WTC11 (cell line): ENCODE data around the gene PRKG2. TPM values are rescaled to one million over a fixed set of nuclear protein-coding genes. Genes with fewer than 3 reads are reported as not detected.

Experiments used
- ATAC-seq: fragments of 200-7000 bp; cut with Tn5 transposase; 2 replicates; pipeline ENCODE4 v1.10.0; 2021; ENCODE audit warnings: mild to moderate bottlenecking, moderate library complexity
- CTCF ChIA-PET: fragments of 300-600 bp; sonication (Branson Sonifier 250); formaldehyde crosslinking; loops from one replicate; lab custom pipeline; 2021; ENCODE audit warnings: antibody characterized with exemption; lab: Charles Lee
- POLR2A ChIA-PET: fragments of 350-600 bp; sonication (Branson Sonifier 250); formaldehyde crosslinking; loops from one replicate; lab custom pipeline; 2021; ENCODE audit warnings: antibody characterized with exemption; lab: Charles Lee
- DNase-seq: peaks from one replicate; pipeline ENCODE4 v3.0.0; 2021; ENCODE audit warnings: low spot score
- H3K27ac Mint-ChIP-seq: 2 replicates; pipeline ENCODE4 v1.8.0; 2021; ENCODE audit warnings: mixed read lengths
- H3K27me3 Mint-ChIP-seq: 2 replicates; pipeline ENCODE4 v1.8.0; 2021; ENCODE audit warnings: low read depth, mild to moderate bottlenecking, moderate library complexity, mixed read lengths
- H3K36me3 Mint-ChIP-seq: 2 replicates; pipeline ENCODE4 v1.8.0; 2021; ENCODE audit warnings: mixed read lengths
- H3K4me1 Mint-ChIP-seq: 2 replicates; pipeline ENCODE4 v1.8.0; 2022; ENCODE audit warnings: mixed read lengths
- H3K4me3 Mint-ChIP-seq: 2 replicates; pipeline ENCODE4 v1.8.0; 2021; ENCODE audit warnings: mild to moderate bottlenecking, moderate library complexity, mixed read lengths
- H3K9me3 Mint-ChIP-seq: 2 replicates; pipeline ENCODE4 v1.8.0; 2021; ENCODE audit warnings: mixed read lengths
- ATF3 ChIP-seq: sonication (generic); formaldehyde crosslinking; conservative IDR thresholded peaks from 2 replicates; pipeline ENCODE4 v1.8.1; 2022; ENCODE audit warnings: mild to moderate bottlenecking, missing genetic modification reagents
- ELF4 ChIP-seq: sonication (generic); formaldehyde crosslinking; IDR thresholded peaks from 2 replicates; pipeline ENCODE4 v1.8.1; 2022; ENCODE audit warnings: low read depth, mild to moderate bottlenecking, moderate library complexity, missing genetic modification reagents
- ETV6 ChIP-seq: sonication (generic); formaldehyde crosslinking; IDR thresholded peaks from 2 replicates; pipeline ENCODE4 v1.8.1; 2022; ENCODE audit warnings: mild to moderate bottlenecking, missing genetic modification reagents
- FOXP1 ChIP-seq: sonication (generic); formaldehyde crosslinking; IDR thresholded peaks from 2 replicates; pipeline ENCODE4 v1.8.0; 2022; ENCODE audit warnings: missing genetic modification reagents, mild to moderate bottlenecking, moderate library complexity, borderline replicate concordance
- GABPB1 ChIP-seq: sonication (generic); formaldehyde crosslinking; IDR thresholded peaks from 2 replicates; pipeline ENCODE4 v1.8.1; 2023; ENCODE audit warnings: mild to moderate bottlenecking, missing genetic modification reagents
- HMGA2 ChIP-seq: fragments of 250-450 bp; sonication (Bioruptor Pico); IDR thresholded peaks from 2 replicates; pipeline ENCODE4 v1.4.0; 2021; ENCODE audit warnings: mild to moderate bottlenecking, moderate library complexity
- IRF2 ChIP-seq: sonication (generic); formaldehyde crosslinking; IDR thresholded peaks from 2 replicates; pipeline ENCODE4 v1.8.0; 2022; ENCODE audit warnings: low read depth, missing genetic modification reagents, borderline replicate concordance
- JAZF1 ChIP-seq: fragments of 250-450 bp; sonication (Bioruptor Pico); IDR thresholded peaks from 2 replicates; pipeline ENCODE4 v1.9.0; 2021; ENCODE audit warnings: moderate library complexity, mild to moderate bottlenecking, inconsistent platforms
- MXD4 ChIP-seq: fragments of 250-450 bp; sonication (Bioruptor Pico); IDR thresholded peaks from 2 replicates; pipeline ENCODE4 v1.8.0; 2021; ENCODE audit warnings: mild to moderate bottlenecking, moderate library complexity, borderline replicate concordance
- NFYB ChIP-seq: sonication (generic); formaldehyde crosslinking; conservative IDR thresholded peaks from 2 replicates; pipeline ENCODE4 v1.8.0; 2022; ENCODE audit warnings: low read depth, missing genetic modification reagents
- NR2C2 ChIP-seq: sonication (generic); formaldehyde crosslinking; IDR thresholded peaks from 2 replicates; pipeline ENCODE4 v1.8.0; 2022; ENCODE audit warnings: mild to moderate bottlenecking, missing genetic modification reagents
- STAT6 ChIP-seq: sonication (generic); formaldehyde crosslinking; conservative IDR thresholded peaks from 2 replicates; pipeline ENCODE4 v1.8.1; 2023; ENCODE audit warnings: mild to moderate bottlenecking, low read depth, missing genetic modification reagents, moderate library complexity
- TEAD1 ChIP-seq: sonication (generic); formaldehyde crosslinking; IDR thresholded peaks from 2 replicates; pipeline ENCODE4 v1.8.0; 2022; ENCODE audit warnings: mild to moderate bottlenecking, missing genetic modification reagents
- TP53 ChIP-seq: sonication (generic); formaldehyde crosslinking; IDR thresholded peaks from 2 replicates; pipeline ENCODE4 v1.8.1; 2023; ENCODE audit warnings: mild to moderate bottlenecking, missing genetic modification reagents
- ZBTB43 ChIP-seq: sonication (generic); formaldehyde crosslinking; IDR thresholded peaks from 2 replicates; pipeline ENCODE4 v1.8.1; 2023; ENCODE audit warnings: mild to moderate bottlenecking, missing genetic modification reagents
- ZMAT4 ChIP-seq: fragments of 250-450 bp; sonication (Bioruptor Pico); IDR thresholded peaks from 2 replicates; pipeline ENCODE4 v1.9.0; 2021; ENCODE audit warnings: mild to moderate bottlenecking
- ZNF121 ChIP-seq: sonication (generic); formaldehyde crosslinking; IDR thresholded peaks from 2 replicates; pipeline ENCODE4 v1.8.0; 2023; ENCODE audit warnings: missing genetic modification reagents
- ZNF281 ChIP-seq: sonication (generic); formaldehyde crosslinking; IDR thresholded peaks from 2 replicates; pipeline ENCODE4 v1.8.0; 2023; ENCODE audit warnings: mild to moderate bottlenecking, missing genetic modification reagents
- ZNF396 ChIP-seq: fragments of 250-450 bp; sonication (Bioruptor Pico); IDR thresholded peaks from 2 replicates; pipeline ENCODE4 v1.8.0; 2021; ENCODE audit warnings: mild to moderate bottlenecking, moderate library complexity, borderline replicate concordance
- ZNF425 ChIP-seq: fragments of 250-450 bp; sonication (Bioruptor Pico); conservative IDR thresholded peaks from 2 replicates; pipeline ENCODE4 v1.9.0; 2021; ENCODE audit warnings: mild to moderate bottlenecking
- total RNA-seq: library from RNA; stranded (reverse); gene quantifications from 3 replicates; pipeline ENCODE4 v1.2.3, GENCODE V29; 2021
- TF ChIP-seq, protein P1 (sequence below): fragments of 250-450 bp; sonication (Bioruptor Pico); IDR thresholded peaks from 2 replicates; pipeline ENCODE4 v1.9.0; 2021; ENCODE audit warnings: moderate library complexity, mild to moderate bottlenecking, inconsistent platforms, borderline replicate concordance
- TF ChIP-seq, protein P2 (sequence below): sonication (generic); formaldehyde crosslinking; IDR thresholded peaks from 2 replicates; pipeline ENCODE4 v1.8.1; 2022; ENCODE audit warnings: mild to moderate bottlenecking, missing genetic modification reagents, moderate library complexity, borderline replicate concordance

Gene PRKG2
- total RNA-seq, 1 experiment from 2014 or later: 2.7 TPM

DNA sequence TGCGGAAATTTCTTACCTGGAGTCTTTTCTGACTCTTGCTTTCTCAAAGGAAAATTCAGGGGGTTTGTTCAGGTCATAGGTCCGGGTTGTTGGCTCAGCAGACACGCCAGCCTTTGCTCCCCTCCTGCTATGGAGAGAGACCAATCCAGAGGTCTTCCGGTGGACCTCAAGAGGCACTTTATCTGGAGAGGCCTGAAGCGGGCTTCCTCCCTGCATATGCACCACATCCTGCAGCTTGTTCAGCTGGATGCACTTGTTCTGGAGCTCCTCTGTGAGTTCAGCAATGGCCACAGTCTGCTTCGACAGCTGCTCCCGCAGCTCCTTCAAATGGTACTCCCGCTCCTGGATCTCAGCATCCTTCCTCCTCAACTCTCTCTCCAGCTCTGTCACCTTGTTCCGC, 10.5 kb downstream of the PRKG2 start:
- no peak overlapping the region for H3K4me3 Mint-ChIP-seq
- no peak overlapping the region for H3K27ac Mint-ChIP-seq
- no peak for TF ChIP-seq NFYB (CRISPR knock-in tag)
- no peak for TF ChIP-seq JAZF1
- no peak for TF ChIP-seq STAT6 (CRISPR knock-in tag)
- TF ChIP-seq ELF4 (CRISPR knock-in tag): no peak
- no peak for TF ChIP-seq ZNF425 (CRISPR knock-in tag)
- TF ChIP-seq, protein P1, sequence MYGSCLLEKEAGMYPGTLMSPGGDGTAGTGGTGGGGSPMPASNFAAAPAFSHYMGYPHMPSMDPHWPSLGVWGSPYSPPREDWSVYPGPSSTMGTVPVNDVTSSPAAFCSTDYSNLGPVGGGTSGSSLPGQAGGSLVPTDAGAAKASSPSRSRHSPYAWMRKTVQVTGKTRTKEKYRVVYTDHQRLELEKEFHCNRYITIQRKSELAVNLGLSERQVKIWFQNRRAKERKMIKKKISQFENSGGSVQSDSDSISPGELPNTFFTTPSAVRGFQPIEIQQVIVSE (CRISPR knock-in tag): no peak
- TF ChIP-seq, protein P2, sequence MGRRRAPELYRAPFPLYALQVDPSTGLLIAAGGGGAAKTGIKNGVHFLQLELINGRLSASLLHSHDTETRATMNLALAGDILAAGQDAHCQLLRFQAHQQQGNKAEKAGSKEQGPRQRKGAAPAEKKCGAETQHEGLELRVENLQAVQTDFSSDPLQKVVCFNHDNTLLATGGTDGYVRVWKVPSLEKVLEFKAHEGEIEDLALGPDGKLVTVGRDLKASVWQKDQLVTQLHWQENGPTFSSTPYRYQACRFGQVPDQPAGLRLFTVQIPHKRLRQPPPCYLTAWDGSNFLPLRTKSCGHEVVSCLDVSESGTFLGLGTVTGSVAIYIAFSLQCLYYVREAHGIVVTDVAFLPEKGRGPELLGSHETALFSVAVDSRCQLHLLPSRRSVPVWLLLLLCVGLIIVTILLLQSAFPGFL: no peak
- TF ChIP-seq MXD4 (CRISPR knock-in tag): no peak
- no peak for TF ChIP-seq ETV6
- TF ChIP-seq IRF2 (CRISPR knock-in tag): no peak
- TF ChIP-seq FOXP1 (CRISPR knock-in tag): no peak
- TF ChIP-seq TEAD1 (CRISPR knock-in tag): no peak
- no peak for TF ChIP-seq HMGA2 (CRISPR knock-in tag)
- no peak for TF ChIP-seq ZBTB43
- no peaks in the 10 kb centered on the region for H3K4me1 Mint-ChIP-seq
- no peaks in the 10 kb centered on the region for H3K36me3 Mint-ChIP-seq
- CTCF ChIA-PET: interaction anchor here (1.3 kb wide), 1 partner anchor 10 kb away, joined by 7 read pairs; the partner anchor contains the start of gene PRKG2
- no peak for ATAC-seq
- no peak for DNase-seq
- POLR2A ChIA-PET: no interaction called here
- no peaks in the 10 kb centered on the region for H3K27me3 Mint-ChIP-seq
- peaks cover 6% of the 10 kb centered on the region for H3K9me3 Mint-ChIP-seq

DNA sequence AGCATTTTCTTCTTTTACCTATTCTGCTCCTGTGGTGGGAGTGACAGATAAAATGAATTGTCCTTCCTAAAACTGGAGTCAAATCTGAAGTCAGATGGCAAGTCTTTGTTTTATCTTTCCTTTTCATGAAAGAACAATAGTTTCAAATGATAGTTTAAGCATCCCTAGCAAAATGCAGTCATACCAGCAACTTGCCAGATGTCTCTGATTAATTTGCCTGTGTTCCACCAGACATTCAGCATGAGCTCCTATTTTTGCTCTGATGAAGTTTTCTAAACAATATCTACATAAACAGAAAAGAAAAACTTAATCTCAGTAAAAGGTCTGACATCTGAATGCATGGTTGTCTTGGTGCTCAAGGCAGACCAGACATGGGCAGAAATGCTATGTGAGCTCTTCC, 15.2 kb downstream of the PRKG2 start:
- DNase-seq (no peak), ATAC-seq (no peak)
- TF ChIP-seq ZNF396 (no peak), GABPB1 (CRISPR knock-in tag) (no peak), ZNF425 (CRISPR knock-in tag) (no peak), TEAD1 (CRISPR knock-in tag) (no peak), ZNF281 (CRISPR knock-in tag) (no peak), NR2C2 (no peak), TP53 (CRISPR knock-in tag) (no peak), ATF3 (CRISPR knock-in tag) (no peak), ZNF121 (no peak), FOXP1 (CRISPR knock-in tag) (no peak), ZMAT4 (CRISPR knock-in tag) (no peak)
- Mint-ChIP-seq H3K9me3 (no peaks in the 10 kb centered on the region), H3K36me3 (no peaks in the 10 kb centered on the region), H3K27me3 (no peaks in the 10 kb centered on the region), H3K4me3 (no peak overlapping the region), H3K4me1 (no peaks in the 10 kb centered on the region), H3K27ac (no peak overlapping the region)
- CTCF ChIA-PET: no interaction called here
- POLR2A ChIA-PET: no interaction called here
